COLO668 (cell line): ENCODE results near the gene OSBPL1A.

Experiments used
- DNase-seq: peaks from one replicate; lab custom pipeline; 2025; ENCODE audit not compliant: unreplicated experiment; lab: John Stamatoyannopoulos, UW

OSBPL1A gene

GRCh38 chr18:24138409-24138788 lies 259.2 kb downstream of the OSBPL1A start:
- no peak for DNase-seq

GRCh38 chr18:24136967-24137373 lies 260.7 kb downstream of the OSBPL1A start:
- peak; percentile 17 for DNase-seq

GRCh38 chr18:24130494-24130893 lies 267.1 kb downstream of the OSBPL1A start:
- DNase-seq = no peak

- no peak for DNase-seq
Observed at GRCh38 chr18:24128700-24129099, 268.9 kb downstream of the OSBPL1A start.

GRCh38 chr18:24127735-24128134 lies 269.9 kb downstream of the OSBPL1A start:
- DNase-seq = no peak

- DNase-seq = no peak
Observed at GRCh38 chr18:24126155-24126961, 271.3 kb downstream of the OSBPL1A start.

- DNase-seq = no peak
Observed at GRCh38 chr18:24121625-24122024, 276.0 kb downstream of the OSBPL1A start.

GRCh38 chr18:24120676-24121075 lies 276.9 kb downstream of the OSBPL1A start:
- no peak for DNase-seq

GRCh38 chr18:24118750-24119577 lies 278.7 kb downstream of the OSBPL1A start:
- DNase-seq = peak; percentile 86

- DNase-seq = no peak
Observed at GRCh38 chr18:24115628-24116027, 282.0 kb downstream of the OSBPL1A start.

- no peak for DNase-seq
Observed at GRCh38 chr18:24114924-24115549, 282.6 kb downstream of the OSBPL1A start.

- DNase-seq = peak; percentile 85
Observed at GRCh38 chr18:24112874-24113615, 284.6 kb downstream of the OSBPL1A start.

- no peak for DNase-seq
Observed at GRCh38 chr18:24112464-24112863, 285.2 kb downstream of the OSBPL1A start.
